ENCODE results near the gene DSCAML1. TPM values are rescaled to one million over a fixed set of nuclear protein-coding genes. Genes with fewer than 3 reads are reported as not detected.

The DSCAML1 gene
- total and polyA plus RNA-seq, 5 donors from 2014 or later, result 0.08 to 1.6 (median 0.30) TPM; not detected in 1

DNA sequence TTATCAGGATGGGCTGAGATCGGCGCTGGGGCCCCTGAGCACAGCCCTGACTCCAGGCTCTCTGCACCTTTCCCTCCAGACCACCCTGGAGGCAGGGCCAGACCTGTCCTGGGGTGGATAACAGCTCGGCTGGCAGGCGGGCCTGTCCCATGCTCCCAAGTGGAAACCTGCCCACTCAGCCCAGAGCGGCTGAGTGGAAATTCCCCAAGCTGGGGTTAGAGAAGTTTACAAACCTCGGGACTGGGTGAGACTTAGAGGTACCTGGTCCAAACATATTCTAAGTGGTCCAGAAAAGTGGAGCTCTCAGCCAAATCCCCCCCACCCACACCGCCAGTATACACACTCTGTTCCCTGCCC lies 32.3 kb upstream of the DSCAML1 start:
- no peak overlapping the region for H3K27ac ChIP-seq (ENCODE audit: insufficient read depth, low read length, poor library complexity, severe bottlenecking)
- peaks cover 41% of the 10 kb centered on the region for H3K4me1 ChIP-seq (ENCODE audit: control insufficient read depth, insufficient read depth, low read length, poor library complexity, severe bottlenecking)
- H3K36me3 ChIP-seq (ENCODE audit: control insufficient read depth, insufficient read depth, low read length), result no peaks in the 10 kb centered on the region
- Mint-ChIP-seq H3K27me3 (no peaks in the 10 kb centered on the region), H3K9me3 (no peaks in the 10 kb centered on the region), H3K4me1 (peaks cover 0 to 71% (median 26%) of the 10 kb centered on the region in 4 donors), H3K27ac (peak overlapping the region in 2 of 3 donors; percentile 31 to 38), H3K36me3 (no peaks in the 10 kb centered on the region), H3K4me3 (no peak overlapping the region)
- ATAC-seq (ENCODE audit: low read depth in 2 of 2), result no peak
- H3K4me3 ChIP-seq (ENCODE audit: low read depth, low read length), result no peak overlapping the region
- no peaks in the 10 kb centered on the region for H3K9me3 ChIP-seq (ENCODE audit: control insufficient read depth in 2 of 2, low read length in 2 of 2)
- DNase-seq, result no peak
- no peaks in the 10 kb centered on the region for H3K27me3 ChIP-seq (ENCODE audit: control insufficient read depth, insufficient read depth, low read length)

DNA sequence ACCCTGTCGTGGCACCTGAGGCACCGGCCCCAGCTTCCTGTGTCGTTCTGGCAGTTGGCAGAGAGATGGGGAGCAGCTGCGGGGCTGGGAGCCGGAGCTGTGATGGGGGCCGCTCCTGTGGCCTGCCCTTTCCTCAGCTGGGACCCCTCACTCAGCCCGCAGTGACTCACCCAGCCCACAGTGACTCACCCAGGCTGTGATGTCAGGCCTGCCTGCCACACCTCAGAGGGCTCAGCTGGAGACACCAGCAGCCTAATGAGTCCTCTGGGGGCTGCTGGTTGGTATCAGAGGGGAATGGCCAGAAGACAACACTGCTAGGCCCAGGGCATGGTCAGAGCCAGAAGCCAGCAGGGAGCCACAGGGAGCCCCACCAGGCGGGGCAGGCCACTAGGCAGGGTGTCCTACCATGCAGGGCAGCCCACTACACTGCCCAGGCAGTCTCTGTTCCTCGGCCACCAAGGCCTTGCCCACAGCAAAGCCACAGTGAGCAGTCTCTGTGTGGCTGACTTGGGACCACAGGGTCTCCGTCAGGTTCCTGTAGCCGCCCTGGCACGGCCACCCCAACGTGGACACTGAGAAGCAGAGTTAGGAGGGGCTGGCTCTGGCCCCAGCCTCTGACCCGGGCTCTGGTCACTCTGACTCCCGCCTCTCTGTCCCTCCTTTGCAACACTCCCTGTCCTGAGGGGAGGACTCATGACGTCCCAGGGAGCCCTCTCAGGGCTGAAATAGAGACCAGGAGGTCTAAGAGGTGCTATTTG lies 31.8 kb upstream of the DSCAML1 start:
- peak overlapping the region; percentile 62 for H3K27ac ChIP-seq (ENCODE audit: insufficient read depth, low read length, poor library complexity, severe bottlenecking)

DNA sequence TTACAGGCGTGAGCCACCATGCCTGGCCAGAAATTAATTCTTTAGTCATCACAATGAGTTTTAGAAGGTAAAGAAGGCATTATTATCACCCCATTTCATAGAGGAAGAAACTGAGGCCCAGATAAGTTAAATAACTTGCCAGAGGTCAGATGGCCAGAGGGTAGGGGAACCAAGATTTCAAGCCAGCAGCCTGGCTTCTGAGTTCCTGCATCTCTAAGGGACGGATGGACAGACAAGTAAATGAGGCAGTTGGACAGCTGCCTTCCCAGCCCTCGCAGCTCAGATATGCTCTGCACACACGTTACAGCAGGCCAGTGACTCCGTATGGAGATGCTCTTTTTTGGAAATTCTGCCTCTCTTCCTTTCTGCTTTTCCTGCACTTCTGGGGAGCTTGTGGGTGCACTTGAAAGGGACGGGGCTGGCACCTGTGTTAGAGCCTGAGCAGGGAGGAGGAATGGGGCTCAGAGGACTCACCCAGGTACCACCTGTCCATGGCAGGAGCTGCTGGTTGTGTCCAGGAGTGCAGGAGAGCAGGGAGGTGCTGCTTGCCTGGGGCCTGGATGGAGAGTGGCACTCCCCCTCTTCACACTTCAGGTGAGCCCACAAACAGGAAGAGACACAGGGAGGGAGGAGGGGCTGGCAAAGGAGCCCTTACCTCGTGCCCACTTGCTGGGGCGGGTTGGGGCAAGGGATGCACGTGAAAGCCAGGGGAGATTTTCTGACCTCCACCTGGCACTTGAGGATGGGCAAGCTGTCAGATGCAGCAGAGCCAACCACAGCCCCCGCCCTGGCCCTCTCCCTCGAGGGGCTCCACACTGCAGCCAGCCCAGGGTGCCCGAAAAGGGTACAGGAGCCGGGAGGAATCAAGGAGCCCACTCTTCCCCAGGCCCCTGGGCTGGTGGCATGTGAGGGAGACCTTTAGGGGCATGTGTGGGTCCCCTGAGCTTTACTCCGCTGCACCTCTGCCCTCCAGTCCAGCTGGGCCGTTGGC lies 30.8 kb upstream of the DSCAML1 start:
- H3K27me3 ChIP-seq (ENCODE audit: control insufficient read depth, insufficient read depth, low read length), result no peaks in the 10 kb centered on the region
- H3K27me3 Mint-ChIP-seq, result no peaks in the 10 kb centered on the region
- H3K4me1 Mint-ChIP-seq, result peaks cover 5 to 86% (median 33%) of the 10 kb centered on the region in 4 donors
- H3K36me3 Mint-ChIP-seq, result no peaks in the 10 kb centered on the region
- H3K36me3 ChIP-seq (ENCODE audit: control insufficient read depth, insufficient read depth, low read length), result no peaks in the 10 kb centered on the region
- peaks cover 56% of the 10 kb centered on the region for H3K4me1 ChIP-seq (ENCODE audit: control insufficient read depth, insufficient read depth, low read length, poor library complexity, severe bottlenecking)
- H3K27ac Mint-ChIP-seq, result peak overlapping the region; percentile 85 to 88 (median 86)
- no peaks in the 10 kb centered on the region for H3K9me3 ChIP-seq (ENCODE audit: control insufficient read depth in 2 of 2, low read length in 2 of 2)
- H3K9me3 Mint-ChIP-seq, result no peaks in the 10 kb centered on the region
- peak in 2 of 3 donors; percentile 36 to 57 for DNase-seq
- peak; percentile 26 to 30 for ATAC-seq (ENCODE audit: low read depth in 2 of 2)
- H3K27ac ChIP-seq (ENCODE audit: insufficient read depth, low read length, poor library complexity, severe bottlenecking), result peak overlapping the region; percentile 62
- H3K4me3 Mint-ChIP-seq, result peak overlapping the region; percentile 34 to 81 (median 80)
- no peak overlapping the region for H3K4me3 ChIP-seq (ENCODE audit: low read depth, low read length)

More for the DNA sequence above, 31.8 kb upstream of the DSCAML1 start:
- H3K4me1 ChIP-seq (ENCODE audit: control insufficient read depth, insufficient read depth, low read length, poor library complexity, severe bottlenecking), result peaks cover 47% of the 10 kb centered on the region
- Mint-ChIP-seq H3K36me3 (no peaks in the 10 kb centered on the region), H3K27me3 (no peaks in the 10 kb centered on the region), H3K4me1 (peaks cover 0 to 76% (median 28%) of the 10 kb centered on the region in 4 donors), H3K9me3 (no peaks in the 10 kb centered on the region), H3K27ac (peak overlapping the region; percentile 80 to 88 (median 85)), H3K4me3 (peak overlapping the region in 1 of 4 donors; percentile 41)
- DNase-seq (peak; percentile 26 to 68 (median 45)), ATAC-seq (ENCODE audit: low read depth in 2 of 2) (peak; percentile 96 to 98)
- no peaks in the 10 kb centered on the region for H3K27me3 ChIP-seq (ENCODE audit: control insufficient read depth, insufficient read depth, low read length)
- H3K4me3 ChIP-seq (ENCODE audit: low read depth, low read length), result no peak overlapping the region
- no peaks in the 10 kb centered on the region for H3K9me3 ChIP-seq (ENCODE audit: control insufficient read depth in 2 of 2, low read length in 2 of 2)
- no peaks in the 10 kb centered on the region for H3K36me3 ChIP-seq (ENCODE audit: control insufficient read depth, insufficient read depth, low read length)

DNA sequence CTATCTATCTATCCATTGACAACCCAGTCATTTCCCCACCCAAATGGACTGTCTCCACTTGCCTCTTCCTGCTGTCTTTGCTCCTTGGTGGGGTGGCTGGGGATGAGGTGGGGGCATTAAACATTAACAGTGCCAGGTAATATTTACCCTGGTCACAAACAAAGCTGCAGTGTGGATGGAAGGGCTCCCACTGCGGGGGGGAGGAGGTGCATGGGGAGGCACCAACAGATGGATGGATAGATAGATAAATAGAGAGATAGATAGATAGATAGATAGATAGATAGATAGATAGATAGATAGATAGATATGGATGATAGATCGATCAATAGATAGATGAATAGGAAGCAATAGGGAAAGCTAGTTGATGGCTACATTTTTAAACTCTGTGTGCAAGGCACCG lies 29.8 kb upstream of the DSCAML1 start:
- Histone ChIP-seq H3K36me3 (ENCODE audit: control insufficient read depth, insufficient read depth, low read length) (no peaks in the 10 kb centered on the region), H3K27ac (ENCODE audit: insufficient read depth, low read length, poor library complexity, severe bottlenecking) (no peak overlapping the region), H3K9me3 (ENCODE audit: control insufficient read depth in 2 of 2, low read length in 2 of 2) (no peaks in the 10 kb centered on the region), H3K4me1 (ENCODE audit: control insufficient read depth, insufficient read depth, low read length, poor library complexity, severe bottlenecking) (peaks cover 66% of the 10 kb centered on the region), H3K27me3 (ENCODE audit: control insufficient read depth, insufficient read depth, low read length) (no peaks in the 10 kb centered on the region), H3K4me3 (ENCODE audit: low read depth, low read length) (no peak overlapping the region)
- DNase-seq, result no peak
- Mint-ChIP-seq H3K9me3 (no peaks in the 10 kb centered on the region), H3K4me3 (peak overlapping the region in 3 of 4 donors; percentile 34 to 81 (median 41)), H3K27me3 (no peaks in the 10 kb centered on the region), H3K27ac (peak overlapping the region; percentile 39 to 94 (median 79)), H3K36me3 (no peaks in the 10 kb centered on the region), H3K4me1 (peaks cover 5 to 90% (median 34%) of the 10 kb centered on the region in 4 donors)
- ATAC-seq (ENCODE audit: low read depth in 2 of 2), result no peak

DNA sequence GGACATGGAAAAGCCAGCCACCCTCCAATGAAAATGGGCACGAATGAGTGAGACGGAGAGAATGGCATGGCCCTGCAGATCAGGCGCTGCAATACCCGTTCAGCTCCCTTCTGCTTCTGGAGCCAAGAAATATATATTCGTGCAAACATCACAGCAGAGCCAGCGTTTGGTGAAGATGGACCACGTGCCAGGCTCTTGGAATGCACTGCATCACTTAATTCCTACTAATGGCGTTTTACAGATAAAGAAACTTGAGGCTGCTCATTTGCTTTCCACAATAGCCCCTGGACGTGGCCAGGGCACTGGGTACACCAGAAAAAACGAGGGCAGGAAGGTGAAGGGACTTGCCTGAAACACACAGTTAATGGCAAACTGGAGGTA lies 29.2 kb upstream of the DSCAML1 start:
- Histone ChIP-seq H3K27me3 (ENCODE audit: control insufficient read depth, insufficient read depth, low read length) (no peaks in the 10 kb centered on the region), H3K36me3 (ENCODE audit: control insufficient read depth, insufficient read depth, low read length) (no peaks in the 10 kb centered on the region), H3K27ac (ENCODE audit: insufficient read depth, low read length, poor library complexity, severe bottlenecking) (no peak overlapping the region), H3K9me3 (ENCODE audit: control insufficient read depth in 2 of 2, low read length in 2 of 2) (no peaks in the 10 kb centered on the region), H3K4me3 (ENCODE audit: low read depth, low read length) (no peak overlapping the region), H3K4me1 (ENCODE audit: control insufficient read depth, insufficient read depth, low read length, poor library complexity, severe bottlenecking) (peaks cover 64% of the 10 kb centered on the region)
- Mint-ChIP-seq H3K27ac (peak overlapping the region; percentile 39 to 94 (median 79)), H3K4me3 (peak overlapping the region in 3 of 4 donors; percentile 0 to 65 (median 46)), H3K36me3 (no peaks in the 10 kb centered on the region), H3K27me3 (no peaks in the 10 kb centered on the region), H3K9me3 (no peaks in the 10 kb centered on the region), H3K4me1 (peaks cover 5 to 88% (median 33%) of the 10 kb centered on the region in 4 donors)
- DNase-seq (no peak), ATAC-seq (ENCODE audit: low read depth in 2 of 2) (no peak)

DNA sequence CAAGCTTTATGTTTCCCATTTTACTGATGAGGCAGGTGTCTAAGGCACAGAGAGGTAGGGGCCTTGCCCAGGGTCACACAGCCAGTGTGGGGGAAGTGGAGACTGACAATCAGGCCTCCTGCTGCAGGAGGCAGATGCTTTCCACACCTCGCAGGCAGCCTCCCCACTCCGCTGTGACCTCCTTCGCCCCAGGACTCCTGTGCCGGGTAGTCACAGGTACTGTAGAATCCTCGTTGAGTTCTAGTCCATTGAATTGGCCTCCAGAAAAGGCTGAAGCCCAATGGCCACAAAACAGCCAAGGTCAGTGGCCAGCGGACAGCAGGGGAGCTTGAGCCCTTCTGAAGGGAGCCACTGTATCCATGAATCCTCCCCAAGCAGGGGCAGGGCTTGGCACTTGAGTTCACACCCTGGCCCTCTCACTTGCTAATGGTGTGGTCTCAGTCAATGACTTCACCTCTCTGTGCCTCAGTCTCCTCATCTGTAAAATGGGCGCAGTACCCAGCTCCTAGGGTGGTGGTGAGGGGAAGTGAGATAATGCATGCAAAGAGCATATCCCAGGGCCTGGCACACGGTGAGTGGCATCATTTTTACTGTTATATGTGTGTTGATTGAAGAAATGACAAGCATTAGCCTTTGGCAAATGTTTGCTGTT lies 28.6 kb upstream of the DSCAML1 start:
- H3K4me1 ChIP-seq (ENCODE audit: control insufficient read depth, insufficient read depth, low read length, poor library complexity, severe bottlenecking), result peaks cover 59% of the 10 kb centered on the region
- Mint-ChIP-seq H3K27ac (peak overlapping the region; percentile 71 to 88 (median 79)), H3K36me3 (no peaks in the 10 kb centered on the region), H3K9me3 (no peaks in the 10 kb centered on the region), H3K4me1 (peaks cover 5 to 82% (median 28%) of the 10 kb centered on the region in 4 donors), H3K4me3 (peak overlapping the region in 3 of 4 donors; percentile 0 to 65 (median 10)), H3K27me3 (no peaks in the 10 kb centered on the region)
- no peak overlapping the region for H3K4me3 ChIP-seq (ENCODE audit: low read depth, low read length)
- no peaks in the 10 kb centered on the region for H3K9me3 ChIP-seq (ENCODE audit: control insufficient read depth in 2 of 2, low read length in 2 of 2)
- no peak overlapping the region for H3K27ac ChIP-seq (ENCODE audit: insufficient read depth, low read length, poor library complexity, severe bottlenecking)
- H3K36me3 ChIP-seq (ENCODE audit: control insufficient read depth, insufficient read depth, low read length), result no peaks in the 10 kb centered on the region
- no peak for DNase-seq
- no peaks in the 10 kb centered on the region for H3K27me3 ChIP-seq (ENCODE audit: control insufficient read depth, insufficient read depth, low read length)
- ATAC-seq (ENCODE audit: low read depth in 2 of 2), result no peak
